Thyroid gland (tissue), 4 donors: Measurements from ENCODE around the gene CR2. TPM values are rescaled to one million over a fixed set of nuclear protein-coding genes. Genes with fewer than 3 reads are reported as not detected.

ENCODE experiments used
- DNase-seq, 2 donors: peaks; one replicate each; pipeline ENCODE4 v3.0.0-alpha.2; 2019
- H3K27ac ChIP-seq, 3 donors: fragments of 200-600 bp; sonication (generic); 1 replicate in 2 of 3; 2 replicates in 1 of 3; pipeline ENCODE4 v1.5.1; 2016 to 2019; ENCODE audit warnings: mild to moderate bottlenecking in 1 of 3, moderate library complexity in 1 of 3
- H3K27me3 ChIP-seq: fragments of 200-600 bp; sonication (generic); one replicate; pipeline ENCODE4 v1.5.1; 2019
- H3K36me3 ChIP-seq, 2 donors: fragments of 200-600 bp; sonication (generic); one replicate each; pipeline ENCODE4 v1.5.1; 2016 to 2019
- H3K4me1 ChIP-seq, 2 donors: fragments of 200-600 bp; sonication (generic); one replicate each; pipeline ENCODE4 v1.5.1; 2017 to 2019
- H3K4me3 ChIP-seq, 3 donors: fragments of 200-600 bp; sonication (generic); replicated peaks in 1 of 3; 1 replicate in 2 of 3; 2 replicates in 1 of 3; pipeline ENCODE4 v1.5.1; 2016; ENCODE audit warnings: mild to moderate bottlenecking in 1 of 3
- H3K9me3 ChIP-seq: fragments of 200-600 bp; sonication (generic); one replicate; pipeline ENCODE4 v1.5.1; 2017
- CTCF ChIP-seq, 6 experiments: fragments of 200-600 bp in 3 of 6; fragments of 450-650 bp in 3 of 6; sonication (generic) in 3 of 6; IDR thresholded peaks; one replicate each; pipeline ENCODE4 v1.5.1; 2016 to 2019; ENCODE audit warnings: antibody characterized with exemption in 6 of 6, mild to moderate bottlenecking in 2 of 6, inconsistent platforms in 1 of 6, moderate library complexity in 1 of 6
- POLR2A ChIP-seq, 2 donors: fragments of 450-650 bp; IDR thresholded peaks; one replicate each; pipeline ENCODE4 v1.6.1; 2017; ENCODE audit warnings: antibody characterized with exemption in 2 of 2, mild to moderate bottlenecking in 2 of 2, moderate library complexity in 1 of 2
- WGBS, 2 donors: methylation state at CpG; one replicate each; pipeline ENCODE4 v1.1.5; 2017; 5-methylcytosine and 5-hydroxymethylcytosine counted together
- intact Hi-C: fragments of 100-400 bp; cut with DNase I; formaldehyde crosslinking; loops from one replicate; pipeline ENCODE4 v1.15.1; 2023
- total RNA-seq, 4 donors: library from RNA; depleted of rRNA; stranded (reverse); fragments of >200 nt; gene quantifications; one replicate each; pipeline ENCODE4 v1.2.3, GENCODE V29; 2016

CR2 gene
- total RNA-seq, 4 donors from 2014 or later: 0.11 to 0.15 TPM; not detected in 2

GRCh38 chr1:207423560-207424292 is 30.4 kb upstream of the CR2 start:
- Histone ChIP-seq H3K9me3 (no peaks in the 10 kb centered on the region), H3K27ac (no peak overlapping the region), H3K36me3 (no peaks in the 10 kb centered on the region), H3K27me3 (no peaks in the 10 kb centered on the region), H3K4me1 (no peaks in the 10 kb centered on the region), H3K4me3 (no peak overlapping the region)
- DNase-seq: no peak
- WGBS, 2 donors: 52 to 53% methylated on average over 27 to 28 of the region's 28 CpGs
- intact Hi-C loops: no loop called here
- no peak for TF ChIP-seq POLR2A (IDR thresholded peaks at IDR 0.05)
- no peak for TF ChIP-seq CTCF (IDR thresholded peaks at IDR 0.05)

GRCh38 chr1:207424570-207425131 is 29.5 kb upstream of the CR2 start:
- WGBS, 2 donors: 72 to 79% methylated on average over 16 to 17 of the region's 17 CpGs
- Histone ChIP-seq H3K27me3 (no peaks in the 10 kb centered on the region), H3K27ac (no peak overlapping the region), H3K36me3 (no peaks in the 10 kb centered on the region), H3K4me1 (no peaks in the 10 kb centered on the region), H3K4me3 (no peak overlapping the region), H3K9me3 (no peaks in the 10 kb centered on the region)
- TF ChIP-seq CTCF (IDR thresholded peaks at IDR 0.05) (no peak), POLR2A (IDR thresholded peaks at IDR 0.05) (no peak)
- intact Hi-C loops: no loop called here
- DNase-seq: no peak

- no peak for TF ChIP-seq POLR2A (IDR thresholded peaks at IDR 0.05)
- no peak for TF ChIP-seq CTCF (IDR thresholded peaks at IDR 0.05)
- H3K4me3 ChIP-seq: no peak overlapping the region
Observed at GRCh38 chr1:207427832-207428585, 26.1 kb upstream of the CR2 start.

GRCh38 chr1:207428783-207429182 is 25.3 kb upstream of the CR2 start:
- Histone ChIP-seq H3K27me3 (no peaks in the 10 kb centered on the region), H3K27ac (no peak overlapping the region), H3K4me3 (no peak overlapping the region), H3K9me3 (no peaks in the 10 kb centered on the region), H3K36me3 (no peaks in the 10 kb centered on the region), H3K4me1 (no peaks in the 10 kb centered on the region)
- intact Hi-C loops: no loop called here
- 93 to 96% methylated on average over 2 of the region's 2 CpGs for WGBS, 2 donors
- no peak for DNase-seq
- TF ChIP-seq POLR2A (IDR thresholded peaks at IDR 0.05): no peak
- no peak for TF ChIP-seq CTCF (IDR thresholded peaks at IDR 0.05)

More at GRCh38 chr1:207427832-207428585, 26.1 kb upstream of the CR2 start:
- intact Hi-C loops: no loop called here
- Histone ChIP-seq H3K9me3 (no peaks in the 10 kb centered on the region), H3K27me3 (no peaks in the 10 kb centered on the region), H3K27ac (no peak overlapping the region), H3K4me1 (no peaks in the 10 kb centered on the region), H3K36me3 (no peaks in the 10 kb centered on the region)
- no peak for DNase-seq
- WGBS, 2 donors: 86 to 89% methylated on average over 1 of the region's 1 CpG

GRCh38 chr1:207429963-207430362 is 24.2 kb upstream of the CR2 start:
- no peaks in the 10 kb centered on the region for H3K27me3 ChIP-seq
- 62 to 81% methylated on average over 2 of the region's 2 CpGs for WGBS, 2 donors
- H3K27ac ChIP-seq: no peak overlapping the region
- intact Hi-C loops: no loop called here
- H3K4me1 ChIP-seq: no peaks in the 10 kb centered on the region
- no peaks in the 10 kb centered on the region for H3K36me3 ChIP-seq
- no peak for DNase-seq
- H3K9me3 ChIP-seq: no peaks in the 10 kb centered on the region
- no peak for TF ChIP-seq CTCF (IDR thresholded peaks at IDR 0.05)
- no peak for TF ChIP-seq POLR2A (IDR thresholded peaks at IDR 0.05)
- no peak overlapping the region for H3K4me3 ChIP-seq
